Left cardiac atrium (tissue), 4 donors: Measurements from ENCODE around the gene FGD6. TPM values are rescaled to one million over a fixed set of nuclear protein-coding genes. Genes with fewer than 3 reads are reported as not detected.
"Not testable (repeated sequence)": the region's sequence is repeated elsewhere in the genome, so short reads cannot be mapped to it uniquely, and the experiment has no call there.

Experiments
- ATAC-seq, 2 donors: fragments of 200-7000 bp; cut with Tn5 transposase; one replicate each; pipeline ENCODE4 v1.9.1; 2020; ENCODE audit warnings: mild to moderate bottlenecking in 2 of 2, moderate library complexity in 2 of 2
- DNase-seq: peaks from one replicate; pipeline ENCODE4 v3.0.0-alpha.2; 2020
- intact Hi-C, 2 donors: fragments of 100-400 bp; cut with DNase I; formaldehyde crosslinking; loops; one replicate each; pipeline versions ENCODE4 v1.14.1 to v1.15.1; 2022 to 2023
- total RNA-seq, 2 donors: library from RNA; stranded (reverse); fragmentation: NEBNext Ultra II Directional; extraction: Animal tissue kit (Norgen Biotek cat#: 25700); gene quantifications; one replicate each; pipeline ENCODE4 v1.2.1, GENCODE V29; 2021
- donor health status: DM: no; HTN: yes; CAD: no.
- donor health status: DM: no; HTN: yes; CAD: no; lungs with severe emphysema.
- donor health status: DM: yes; HTN: yes; CAD: no.
- donor health status: Dilated cardiomyopathy.

FGD6 gene
- total RNA-seq, 2 donors from 2014 or later: 16.2 to 16.3 TPM

DNA sequence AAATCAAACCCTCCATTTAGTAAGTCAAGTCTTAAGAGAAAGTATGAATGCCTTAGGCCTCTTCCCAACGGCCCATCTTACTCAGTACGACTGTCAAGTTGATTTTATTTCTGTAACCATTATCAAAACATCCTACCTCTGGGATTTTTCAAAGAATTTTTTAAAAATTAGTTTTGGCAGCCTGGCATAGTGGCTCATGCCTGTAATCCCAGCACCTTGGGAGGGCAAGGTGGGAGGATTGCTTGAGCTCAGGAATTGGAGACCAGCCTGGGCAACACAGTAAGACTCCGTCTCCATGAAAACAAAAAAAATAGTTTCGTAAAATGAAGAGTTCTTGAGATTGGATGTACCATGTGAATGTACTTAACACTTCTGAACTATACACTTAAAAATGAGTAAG is 4.1 kb downstream of the FGD6 start:
- intact Hi-C loops: loop anchor here in 1 of 2 donors (10.0 kb wide), 1 partner anchor 88 kb away; no protein-coding TSS in a partner anchor
- DNase-seq (no peak), ATAC-seq (no peak)

DNA sequence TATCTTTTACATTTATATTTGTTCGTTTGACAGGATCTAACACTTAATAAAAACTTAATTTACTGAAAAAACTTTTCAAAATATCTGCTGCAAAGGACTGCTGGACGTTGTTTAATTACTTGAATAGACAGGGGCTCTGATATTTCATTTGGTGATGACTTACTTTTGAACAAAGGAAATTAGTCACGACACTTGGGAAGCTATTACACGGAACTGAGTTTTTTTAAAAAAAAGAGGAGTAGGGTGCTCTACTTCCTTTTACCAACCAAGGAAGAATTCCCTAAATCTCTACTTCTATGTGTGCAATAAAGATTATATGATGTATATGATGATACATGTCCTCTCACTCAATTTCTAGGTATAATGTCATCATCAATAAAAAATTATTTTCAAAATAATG is 4.7 kb downstream of the FGD6 start:
- DNase-seq (no peak), ATAC-seq (no peak)
- intact Hi-C loops: loop anchor here in 1 of 2 donors (10.0 kb wide), 1 partner anchor 88 kb away; no protein-coding TSS in a partner anchor

DNA sequence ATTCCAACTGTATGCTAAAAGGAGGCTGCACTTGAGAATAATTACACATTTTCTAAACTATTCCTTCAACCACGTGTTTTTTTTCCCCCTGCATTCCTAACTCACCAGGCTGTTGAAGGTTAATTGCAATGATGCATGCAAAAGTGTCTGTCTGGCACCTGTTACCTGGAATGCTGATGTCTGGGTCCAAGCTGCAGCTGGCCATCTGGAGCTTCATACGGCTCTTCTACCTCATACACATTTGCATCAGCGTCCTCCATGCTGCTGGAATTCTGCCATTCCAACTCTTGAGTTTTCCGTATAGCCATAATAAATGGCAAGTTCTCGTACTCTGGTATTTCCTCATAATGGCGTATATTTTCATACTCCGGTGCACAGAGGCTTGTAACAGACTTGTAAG is 8.6 kb downstream of the FGD6 start:
- DNase-seq (no peak), ATAC-seq (no peak)
- intact Hi-C loops: no loop called here

DNA sequence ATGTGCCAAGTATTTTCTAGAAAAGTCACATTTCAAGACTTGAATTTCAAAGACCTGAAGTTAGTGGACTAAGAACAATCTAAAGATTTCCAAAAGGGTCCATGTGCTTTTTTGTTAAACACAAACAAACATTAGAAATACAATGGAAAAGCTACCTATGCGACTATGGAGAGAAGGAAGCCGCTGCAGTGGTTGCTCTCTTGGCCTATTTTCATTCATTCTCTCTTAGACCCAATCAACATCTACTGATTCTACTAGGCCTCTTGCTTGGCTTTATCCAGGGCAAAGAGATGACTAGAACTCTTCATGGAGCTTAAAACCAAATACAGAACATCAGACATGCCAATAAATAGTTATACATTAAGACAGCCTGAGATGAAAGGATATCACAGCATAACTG is 9.9 kb downstream of the FGD6 start:
- intact Hi-C loops: no loop called here
- DNase-seq (no peak), ATAC-seq (no peak)

DNA sequence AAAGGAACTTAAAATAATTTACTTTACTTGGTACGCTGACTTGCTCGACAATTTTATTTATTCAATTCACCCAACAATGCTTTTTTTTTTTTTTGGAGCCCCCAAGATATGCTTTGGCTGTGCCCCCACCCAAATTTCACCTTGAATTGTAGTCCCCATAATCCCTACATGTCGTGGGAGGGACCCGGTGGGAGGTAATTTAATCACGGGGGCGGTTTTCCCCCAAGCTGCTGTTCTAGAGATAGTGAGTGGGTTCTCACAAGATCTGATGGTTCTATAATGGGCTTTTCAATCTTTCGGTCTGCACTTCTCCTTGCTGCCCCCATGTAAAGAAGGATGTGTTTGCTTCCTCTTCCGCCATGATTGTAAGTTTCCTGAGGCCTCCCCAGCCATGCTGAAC is 10.4 kb downstream of the FGD6 start:
- intact Hi-C loops: no loop called here
- ATAC-seq (no peak), DNase-seq (no peak)

DNA sequence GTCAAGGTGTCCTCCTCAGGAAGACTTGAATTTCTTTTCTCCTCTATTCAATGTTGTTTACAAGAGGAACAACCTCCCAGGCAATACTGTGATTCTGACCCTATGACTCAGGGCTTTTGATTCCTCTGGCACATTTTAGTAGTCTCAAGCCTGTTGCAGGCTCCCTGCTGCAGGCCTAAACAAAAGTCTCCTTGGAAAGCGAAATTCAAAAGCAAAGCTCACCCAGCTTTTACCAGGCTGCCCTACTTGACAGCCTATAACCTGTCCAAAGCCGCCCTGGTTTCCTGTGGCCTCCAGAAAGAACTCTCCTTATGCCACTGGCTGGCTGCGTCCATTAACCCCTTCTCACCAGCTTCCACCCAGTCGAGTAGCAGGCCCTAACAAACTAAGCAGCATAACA is 11.6 kb downstream of the FGD6 start:
- DNase-seq (no peak), ATAC-seq (peak; percentile 62 to 84)
- intact Hi-C loops: no loop called here

DNA sequence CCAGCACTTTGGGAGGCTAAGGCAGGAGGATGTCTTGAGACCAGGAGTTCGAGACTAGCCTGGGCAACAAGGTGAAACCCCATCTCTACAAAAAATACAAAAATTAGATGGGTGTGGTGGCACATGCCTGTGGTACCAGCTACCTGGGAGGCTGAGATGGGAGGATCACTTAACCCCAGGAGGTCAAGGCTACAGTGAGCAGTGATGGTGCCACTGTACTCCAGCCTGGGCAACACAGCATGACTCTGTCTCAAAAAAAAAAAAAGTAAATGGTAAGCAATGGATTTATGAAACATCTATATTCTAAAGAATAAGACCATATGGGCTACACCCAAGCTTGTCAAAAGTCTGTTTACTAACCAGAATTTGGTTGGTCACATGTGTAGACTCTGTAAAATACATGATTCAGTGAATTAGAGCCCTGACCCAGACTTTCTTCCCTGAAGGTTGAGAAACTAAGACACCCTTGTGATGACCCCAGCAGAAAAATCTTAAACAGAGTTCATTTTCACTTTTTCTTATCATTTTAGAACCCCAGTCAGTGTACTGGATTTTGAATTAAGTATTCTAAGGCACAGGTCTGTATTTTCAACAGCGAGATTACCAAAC is 12.1 kb downstream of the FGD6 start:
- DNase-seq (no peak), ATAC-seq (no peak)
- intact Hi-C loops: no loop called here

DNA sequence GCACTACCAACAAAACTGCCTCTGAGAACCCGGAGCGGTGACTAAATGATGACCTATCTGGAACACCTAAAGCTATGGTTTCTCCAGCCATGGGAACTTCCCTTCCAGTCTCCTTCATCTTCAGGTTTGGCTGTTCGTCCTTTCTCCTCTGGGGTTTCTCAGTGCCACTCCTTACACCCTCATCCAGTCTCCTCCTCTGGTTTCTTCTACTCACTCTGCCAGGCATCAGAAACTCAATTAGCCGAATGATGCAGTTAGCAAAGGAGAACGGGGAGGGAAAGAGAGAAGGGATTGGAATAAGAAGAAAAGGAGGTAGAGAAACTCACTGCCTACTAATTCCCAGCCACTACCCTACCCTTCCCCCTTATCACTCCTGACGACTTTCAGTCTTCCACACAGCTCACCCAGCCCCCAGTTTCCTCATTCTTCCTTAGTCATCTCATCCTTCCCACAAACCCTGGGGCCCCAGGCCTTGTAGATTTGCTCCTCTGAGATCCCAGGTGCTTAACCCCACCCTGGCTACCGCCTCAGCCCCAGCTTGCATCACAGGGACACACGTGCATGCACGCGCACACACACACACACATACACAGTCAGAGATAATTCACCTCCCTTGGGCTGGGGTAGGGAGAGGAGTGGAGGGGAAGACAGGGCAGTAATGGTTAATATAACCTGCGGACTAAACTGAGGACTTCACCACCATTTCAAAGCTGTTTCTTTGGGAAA is 13.0 kb downstream of the FGD6 start:
- DNase-seq (peak; percentile 35), ATAC-seq (peak; percentile 20 to 88)
- intact Hi-C loops: no loop called here

DNA sequence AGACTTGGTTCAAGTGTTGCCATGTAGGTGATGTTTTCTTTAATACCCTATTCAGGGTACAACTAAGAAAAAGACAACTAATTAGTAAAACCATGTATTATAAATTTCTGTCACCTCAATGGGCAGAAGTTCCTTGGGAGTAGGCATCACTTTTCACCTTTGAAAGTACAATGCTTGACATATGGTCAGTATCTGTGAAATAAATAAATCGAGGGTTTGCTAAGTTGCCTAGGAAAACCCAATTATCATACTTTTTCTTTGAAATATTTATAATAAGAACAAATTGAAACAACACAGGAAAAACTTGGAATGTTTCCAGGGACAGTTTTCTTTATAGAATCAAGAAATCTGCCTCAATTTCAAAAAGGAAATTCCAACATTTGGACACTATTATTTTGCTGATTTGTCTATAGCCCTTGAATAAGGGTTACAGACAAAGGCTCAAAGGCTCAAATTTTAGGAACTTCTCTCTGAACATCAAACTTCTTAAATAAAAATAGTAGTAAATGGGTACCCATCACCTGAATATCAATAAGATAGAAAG is 13.7 kb downstream of the FGD6 start:
- no peak for ATAC-seq
- intact Hi-C loops: no loop called here
- no peak for DNase-seq

DNA sequence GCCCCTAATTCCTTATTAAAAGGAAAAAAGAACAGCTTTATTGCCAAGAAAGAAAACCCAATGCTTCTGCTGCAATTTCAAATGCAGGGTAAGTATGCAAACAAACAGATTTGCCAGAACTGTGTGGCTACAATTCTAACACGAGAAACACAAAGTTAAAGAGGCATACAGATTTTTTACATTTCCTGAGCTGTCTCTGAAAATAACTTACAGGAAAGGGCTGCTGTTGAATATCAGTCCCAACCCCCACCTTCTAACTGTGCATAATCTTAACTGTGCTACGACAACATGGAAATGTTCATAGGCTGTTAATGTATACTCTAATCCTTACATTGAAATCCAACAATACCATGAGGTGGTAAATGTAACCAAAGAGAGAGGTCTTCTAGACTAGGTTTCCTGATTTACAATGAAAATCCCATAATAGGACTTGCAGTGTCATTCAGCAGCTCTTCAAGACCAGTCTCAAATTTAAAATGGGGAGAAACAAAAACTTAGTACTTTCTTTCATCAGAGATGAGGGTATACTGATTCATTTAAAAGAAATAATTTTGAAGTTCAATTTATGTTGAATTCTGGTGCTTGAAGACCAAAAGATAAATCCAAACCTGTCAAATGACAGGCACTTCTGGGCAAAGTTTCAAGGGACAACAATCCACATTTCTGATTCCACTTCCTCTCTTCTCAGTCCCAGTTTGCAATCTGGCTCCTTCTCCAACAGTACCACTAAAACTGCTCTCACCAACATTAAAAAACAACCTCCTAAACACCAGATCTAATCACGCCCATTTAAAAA is 14.4 kb downstream of the FGD6 start:
- ATAC-seq: no peak
- intact Hi-C loops: no loop called here
- no peak for DNase-seq

DNA sequence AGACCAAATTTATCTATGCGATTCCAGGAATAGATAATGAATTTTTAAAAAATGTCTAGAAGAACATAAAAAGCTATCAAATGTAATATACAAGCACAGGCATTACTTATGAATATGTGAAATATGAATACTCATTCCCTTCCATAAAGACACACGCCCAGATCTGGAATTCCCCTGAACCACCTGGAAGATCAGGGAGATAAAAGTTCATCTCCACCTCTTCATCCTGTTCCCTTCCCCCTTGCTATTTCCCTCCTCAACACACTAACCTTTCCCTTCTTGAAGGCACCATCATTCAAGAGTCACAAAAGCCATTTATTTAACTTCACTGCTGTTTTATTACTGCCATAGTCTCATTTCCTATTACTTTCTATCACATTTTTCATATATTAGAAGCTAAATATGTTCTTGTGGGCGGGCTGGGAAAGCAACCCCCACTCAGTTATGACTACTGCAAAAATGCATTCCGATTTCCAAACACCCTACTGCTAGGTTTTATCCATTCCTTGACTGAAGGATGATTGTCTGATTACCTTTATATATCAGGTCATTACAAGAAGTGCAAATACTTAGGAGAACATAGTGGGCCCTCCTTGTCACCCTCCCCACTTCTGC is 16.1 kb downstream of the FGD6 start:
- DNase-seq (no peak), ATAC-seq (peak in 1 of 2 donors; percentile 10)
- intact Hi-C loops: no loop called here

DNA sequence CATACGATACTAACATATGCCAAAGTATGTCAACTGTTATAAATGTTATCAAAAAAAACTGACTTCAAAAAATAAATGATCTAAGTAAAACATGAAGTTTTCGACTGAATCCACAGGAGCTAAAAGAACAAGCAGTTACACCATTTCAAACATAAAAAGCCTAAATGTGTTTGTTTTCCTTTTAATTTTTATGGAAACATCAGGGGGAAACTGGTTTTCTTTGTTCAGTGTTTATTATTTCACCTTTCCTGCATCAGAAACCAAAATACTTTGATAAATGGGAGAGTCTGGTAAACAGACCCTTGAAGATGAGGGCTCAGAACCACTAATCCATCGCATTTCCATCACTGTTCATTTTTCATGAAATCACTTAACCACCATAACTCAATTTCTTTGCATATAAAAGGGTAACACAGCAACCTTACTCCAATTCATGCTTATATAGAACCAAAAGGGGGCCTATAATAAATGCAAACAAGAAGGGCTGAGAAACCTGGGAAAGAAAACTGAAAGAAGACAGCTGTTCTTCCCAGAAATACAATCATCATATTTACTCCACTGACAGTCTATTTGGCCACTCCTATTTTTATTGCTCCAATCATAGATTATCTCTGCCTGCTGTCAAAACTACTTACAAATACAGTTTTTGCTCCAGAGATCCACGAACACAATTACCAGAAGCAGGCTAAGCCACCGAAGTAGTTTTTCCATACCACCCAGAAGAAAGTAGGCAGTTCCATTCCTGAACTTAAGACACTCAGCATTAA is 17.0 kb downstream of the FGD6 start:
- no peak for DNase-seq
- ATAC-seq: no peak
- intact Hi-C loops: no loop called here

DNA sequence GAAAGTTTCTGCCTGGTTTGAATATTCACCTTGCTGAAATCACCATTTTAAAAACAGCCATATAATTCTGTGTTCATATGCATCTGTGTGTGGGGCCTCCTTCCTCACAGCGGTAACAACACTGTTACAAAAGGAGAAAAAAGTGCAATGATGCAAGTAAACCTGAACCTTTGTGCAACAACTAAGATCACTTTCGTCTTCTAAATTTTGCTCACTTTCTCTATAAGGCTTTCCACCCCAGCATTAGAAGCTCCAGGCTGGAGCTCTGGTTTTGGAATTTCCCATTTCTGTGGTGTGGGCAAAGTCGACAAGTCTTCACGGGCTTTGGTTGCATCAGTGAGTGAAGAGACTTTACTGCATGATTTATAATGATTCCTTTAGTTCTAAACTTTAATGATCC is 18.4 kb downstream of the FGD6 start:
- intact Hi-C loops: no loop called here
- ATAC-seq (no peak), DNase-seq (no peak)

DNA sequence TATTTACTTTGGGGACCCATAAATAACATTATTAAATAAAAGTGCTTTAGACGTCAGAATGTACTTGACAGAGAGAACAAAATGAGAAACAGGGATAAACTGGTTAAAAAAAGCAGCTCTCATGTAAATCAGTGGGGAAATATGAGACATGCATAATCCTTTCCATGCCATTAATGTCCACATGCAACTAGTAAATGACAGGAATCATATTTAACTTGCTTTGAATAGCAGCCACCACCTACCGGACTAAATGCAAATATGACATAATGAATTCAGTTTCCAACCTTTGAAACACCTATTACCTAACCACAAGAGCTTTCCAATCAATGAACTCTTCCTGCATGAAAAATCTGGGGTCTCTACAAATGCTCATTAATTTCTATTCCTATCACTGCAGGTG is 19.6 kb downstream of the FGD6 start:
- intact Hi-C loops: no loop called here

DNA sequence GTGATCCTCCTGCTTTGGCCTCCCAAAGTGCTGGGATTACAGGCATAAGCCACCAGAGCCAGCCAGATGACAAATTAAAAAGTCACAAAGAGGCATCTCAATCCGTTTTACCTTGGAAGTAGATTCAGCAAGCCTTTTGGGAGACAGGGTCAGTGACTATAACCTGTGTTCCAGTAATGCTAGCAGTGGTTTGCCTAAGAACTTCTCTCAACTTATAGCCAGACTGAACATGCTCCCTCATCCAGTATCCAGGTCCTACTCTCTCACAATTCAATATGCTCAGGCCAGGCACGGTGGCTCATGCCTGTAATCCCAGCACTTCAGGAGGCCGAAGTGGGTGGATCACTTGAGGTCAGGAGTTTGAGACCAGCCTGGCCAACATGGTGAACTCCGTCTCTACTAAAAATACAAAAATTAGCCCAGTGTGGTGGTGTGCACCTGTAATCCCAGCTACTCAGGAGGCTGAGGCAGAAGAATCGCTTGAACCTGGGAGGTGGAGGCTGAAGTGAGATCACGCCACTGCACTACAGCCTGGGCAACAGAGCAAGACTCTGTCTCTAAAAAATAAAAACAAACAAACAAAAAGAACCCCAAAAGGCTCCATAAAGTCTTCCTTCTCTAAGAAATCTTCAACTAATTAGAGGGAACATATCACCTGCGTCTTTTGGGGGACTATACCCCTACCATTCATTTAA is 20.2 kb downstream of the FGD6 start:
- DNase-seq, intact Hi-C loops, ATAC-seq: not testable (repeated sequence)

More for the DNA sequence above, 19.6 kb downstream of the FGD6 start:
- no peak for DNase-seq
- no peak for ATAC-seq

DNA sequence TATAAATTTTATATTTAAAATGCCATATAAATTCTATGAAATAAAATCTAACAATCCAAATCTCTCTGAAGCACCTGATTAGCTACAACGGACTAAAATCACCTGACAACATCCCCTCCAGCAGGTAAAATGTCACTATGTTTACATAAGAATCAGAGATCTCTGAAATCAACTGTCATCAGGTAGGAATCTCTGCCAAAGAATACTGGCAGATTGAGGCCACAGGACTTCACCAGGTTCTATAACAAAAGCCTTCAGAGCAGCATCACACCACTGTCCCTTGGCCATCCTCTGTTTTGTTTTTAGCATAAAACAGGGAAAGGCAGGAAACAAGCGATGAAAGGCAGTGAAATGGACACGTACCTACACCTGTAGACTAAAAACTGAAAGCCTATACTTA is 22.1 kb downstream of the FGD6 start:
- no peak for DNase-seq
- ATAC-seq: no peak
- intact Hi-C loops: no loop called here

DNA sequence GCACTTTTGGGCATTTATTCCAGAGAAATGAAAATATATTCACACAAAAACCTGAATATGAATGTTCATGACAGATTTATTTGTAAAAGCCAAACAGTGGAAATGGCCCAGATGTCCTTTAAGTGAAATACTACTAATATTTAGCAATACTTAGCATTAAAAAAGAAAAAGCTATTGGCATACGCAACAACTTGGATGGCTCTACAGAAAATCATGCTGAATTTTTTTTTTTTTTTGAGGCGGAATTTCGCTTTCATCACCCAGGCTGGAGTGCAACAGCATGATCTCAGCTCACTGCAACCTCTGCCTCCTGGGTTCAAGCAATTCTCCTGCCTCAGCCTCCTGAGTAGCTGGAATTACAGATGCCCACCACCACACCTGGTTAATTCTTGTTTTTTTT is 24.1 kb downstream of the FGD6 start:
- DNase-seq: no peak
- intact Hi-C loops: no loop called here
- ATAC-seq: no peak

DNA sequence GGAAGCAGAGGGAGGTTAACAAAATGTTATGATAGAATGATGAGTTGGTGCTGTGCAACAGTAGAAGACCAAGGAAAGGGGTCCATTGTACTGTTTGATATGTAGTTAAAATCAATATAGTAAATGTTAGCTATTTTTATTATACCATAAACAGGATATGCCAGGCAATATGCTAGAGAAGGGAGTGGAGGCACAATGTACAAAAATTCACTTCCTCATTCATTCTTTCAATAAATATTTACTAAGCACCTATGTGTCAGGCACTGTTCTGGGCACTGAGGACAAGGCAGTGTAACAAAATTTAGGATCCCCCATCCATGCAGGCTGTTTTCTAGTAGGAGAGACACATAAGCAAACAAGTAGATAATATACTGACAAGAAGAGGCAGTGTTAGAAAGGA is 25.0 kb downstream of the FGD6 start:
- ATAC-seq: no peak
- intact Hi-C loops: no loop called here

More for the DNA sequence above, 25.0 kb downstream of the FGD6 start:
- no peak for DNase-seq
